Left ventricle myocardium inferior (tissue), 1 donor: ENCODE measurements around the gene TRAPPC1. TPM values are rescaled to one million over a fixed set of nuclear protein-coding genes. Genes with fewer than 3 reads are reported as not detected.

Experiments
- DNase-seq: peaks from one replicate; pipeline ENCODE4 v3.0.0-alpha.2; 2020
- H3K27ac ChIP-seq: fragments of 200-600 bp; replicated peaks from 2 replicates; pipeline ENCODE4 v1.8.0; 2021
- H3K27me3 ChIP-seq: fragments of 200-600 bp; 2 replicates; pipeline ENCODE4 v1.8.0; 2021; ENCODE audit warnings: low read depth
- H3K36me3 ChIP-seq: fragments of 200-600 bp; 2 replicates; pipeline ENCODE4 v1.8.0; 2021
- H3K4me1 ChIP-seq: fragments of 200-600 bp; 2 replicates; pipeline ENCODE4 v1.8.0; 2021
- H3K4me3 ChIP-seq: fragments of 200-600 bp; 2 replicates; pipeline ENCODE4 v1.8.0; 2021; ENCODE audit warnings: mild to moderate bottlenecking, moderate library complexity
- H3K9me3 ChIP-seq: fragments of 200-600 bp; replicated peaks from 2 replicates; pipeline ENCODE4 v1.8.0; 2021
- intact Hi-C: fragments of 100-400 bp; cut with micrococcal nuclease; formaldehyde crosslinking; loops from one replicate; pipeline ENCODE4 v1.11.0; 2022
- total RNA-seq: library from RNA; stranded (reverse); fragmentation: NEBNext Ultra II Directional; extraction: Animal tissue kit (Norgen Biotek cat#: 25700); gene quantifications from one replicate; pipeline ENCODE4 v1.2.1, GENCODE V29; 2021
- TF ChIP-seq, protein P1 (sequence below): fragments of 200-600 bp; IDR thresholded peaks from 2 replicates; pipeline ENCODE4 v1.8.0; 2021; ENCODE audit warnings: antibody characterized with exemption, mild to moderate bottlenecking, borderline replicate concordance
- donor health status: DM: no; HTN: yes; CAD: no; lungs with severe emphysema.

TRAPPC1 gene
- total RNA-seq, 1 donor from 2014 or later = 111 TPM

DNA sequence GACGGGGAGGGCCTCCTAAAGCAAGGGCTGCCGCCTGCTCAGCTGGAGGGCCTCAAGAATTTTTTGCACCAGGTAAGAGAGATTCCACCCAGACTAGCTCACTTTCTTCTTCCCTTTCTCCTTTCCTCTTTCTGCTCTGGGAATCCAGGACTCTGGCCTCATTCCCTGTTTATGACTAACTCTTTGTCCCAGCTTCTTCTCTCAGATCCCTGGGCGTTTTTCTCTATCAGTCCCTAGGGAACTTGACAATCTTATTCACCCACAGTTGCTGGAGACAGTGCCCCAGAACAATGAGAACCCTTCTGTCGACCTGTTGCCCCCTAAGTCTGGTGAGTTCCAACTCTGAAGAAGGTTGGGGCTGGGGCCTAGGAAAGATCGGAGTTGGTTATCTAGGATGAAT lies 15.9 kb upstream of the TRAPPC1 start:
- Histone ChIP-seq H3K36me3 (peaks cover 67% of the 10 kb centered on the region), H3K9me3 (no peaks in the 10 kb centered on the region), H3K27ac (no peak overlapping the region), H3K4me1 (no peaks in the 10 kb centered on the region), H3K4me3 (no peak overlapping the region), H3K27me3 (no peaks in the 10 kb centered on the region)
- DNase-seq = no peak
- TF ChIP-seq, protein P1, sequence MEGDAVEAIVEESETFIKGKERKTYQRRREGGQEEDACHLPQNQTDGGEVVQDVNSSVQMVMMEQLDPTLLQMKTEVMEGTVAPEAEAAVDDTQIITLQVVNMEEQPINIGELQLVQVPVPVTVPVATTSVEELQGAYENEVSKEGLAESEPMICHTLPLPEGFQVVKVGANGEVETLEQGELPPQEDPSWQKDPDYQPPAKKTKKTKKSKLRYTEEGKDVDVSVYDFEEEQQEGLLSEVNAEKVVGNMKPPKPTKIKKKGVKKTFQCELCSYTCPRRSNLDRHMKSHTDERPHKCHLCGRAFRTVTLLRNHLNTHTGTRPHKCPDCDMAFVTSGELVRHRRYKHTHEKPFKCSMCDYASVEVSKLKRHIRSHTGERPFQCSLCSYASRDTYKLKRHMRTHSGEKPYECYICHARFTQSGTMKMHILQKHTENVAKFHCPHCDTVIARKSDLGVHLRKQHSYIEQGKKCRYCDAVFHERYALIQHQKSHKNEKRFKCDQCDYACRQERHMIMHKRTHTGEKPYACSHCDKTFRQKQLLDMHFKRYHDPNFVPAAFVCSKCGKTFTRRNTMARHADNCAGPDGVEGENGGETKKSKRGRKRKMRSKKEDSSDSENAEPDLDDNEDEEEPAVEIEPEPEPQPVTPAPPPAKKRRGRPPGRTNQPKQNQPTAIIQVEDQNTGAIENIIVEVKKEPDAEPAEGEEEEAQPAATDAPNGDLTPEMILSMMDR = no peak
- intact Hi-C loops = no loop called here

DNA sequence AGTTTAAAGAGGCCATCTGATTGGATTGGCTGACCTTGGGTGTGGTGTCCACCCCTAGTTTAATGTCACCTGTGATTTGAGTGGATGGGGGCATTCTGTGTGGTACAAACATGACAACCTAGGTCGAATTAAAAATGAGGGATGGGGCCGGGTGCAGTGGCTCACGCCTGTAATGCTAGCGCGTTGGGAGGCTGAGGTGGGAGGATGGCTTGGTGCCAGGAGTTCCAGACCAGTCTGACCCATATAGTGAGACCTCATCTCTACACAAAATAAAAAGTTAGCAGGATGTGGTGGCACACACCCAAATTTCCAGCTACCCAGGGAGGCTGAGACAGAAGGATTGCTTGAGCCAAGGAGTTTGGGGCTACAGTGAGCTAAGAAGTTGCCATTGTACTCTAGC lies 14.7 kb upstream of the TRAPPC1 start:
- H3K4me1 ChIP-seq = no peaks in the 10 kb centered on the region
- intact Hi-C loops = no loop called here
- no peaks in the 10 kb centered on the region for H3K27me3 ChIP-seq
- no peak overlapping the region for H3K4me3 ChIP-seq
- TF ChIP-seq, protein P1 = no peak
- DNase-seq = no peak
- peaks cover 78% of the 10 kb centered on the region for H3K36me3 ChIP-seq
- no peak overlapping the region for H3K27ac ChIP-seq
- H3K9me3 ChIP-seq = no peaks in the 10 kb centered on the region

DNA sequence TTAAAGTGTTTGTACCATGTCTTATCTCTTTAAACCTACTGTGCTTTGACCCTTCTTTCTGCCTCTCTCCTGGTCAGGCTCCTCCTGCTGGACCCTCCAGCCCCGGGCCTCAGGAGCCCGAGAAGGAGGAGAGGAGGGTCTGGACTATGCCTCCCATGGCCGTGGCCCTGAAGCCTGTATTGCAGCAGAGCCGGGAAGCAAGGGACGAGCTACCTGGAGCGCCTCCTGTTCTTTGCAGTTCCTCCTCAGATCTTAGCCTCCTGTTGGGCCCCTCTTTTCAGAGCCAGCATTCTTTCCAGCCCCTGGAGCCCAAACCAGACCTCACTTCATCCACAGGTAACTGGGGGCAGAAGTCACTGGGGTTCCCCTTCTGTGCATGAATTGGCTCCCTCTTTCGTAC lies 13.9 kb upstream of the TRAPPC1 start:
- intact Hi-C loops = no loop called here
- no peaks in the 10 kb centered on the region for H3K27me3 ChIP-seq
- H3K9me3 ChIP-seq = no peaks in the 10 kb centered on the region
- TF ChIP-seq, protein P1 = no peak
- no peak for DNase-seq
- H3K36me3 ChIP-seq = peaks cover 86% of the 10 kb centered on the region
- H3K4me3 ChIP-seq = no peak overlapping the region
- H3K27ac ChIP-seq = no peak overlapping the region
- H3K4me1 ChIP-seq = no peaks in the 10 kb centered on the region

DNA sequence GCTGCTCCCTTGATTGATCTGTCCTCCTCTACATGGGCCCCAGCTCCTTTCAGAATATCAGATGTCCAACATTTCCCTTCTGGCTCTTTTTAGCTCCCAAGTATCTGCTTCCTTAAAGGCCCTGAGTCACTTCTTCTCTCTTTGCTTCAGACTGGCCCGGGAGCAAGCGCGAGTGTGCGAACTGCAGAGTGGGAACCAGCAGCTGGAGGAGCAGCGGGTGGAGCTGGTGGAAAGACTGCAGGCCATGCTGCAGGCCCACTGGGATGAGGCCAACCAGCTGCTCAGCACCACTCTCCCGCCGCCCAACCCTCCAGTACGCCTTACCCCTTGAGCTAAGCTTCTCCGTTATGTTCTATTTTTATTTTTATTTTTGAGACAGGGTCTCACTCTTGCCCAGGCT lies 12.6 kb upstream of the TRAPPC1 start:
- no peak overlapping the region for H3K27ac ChIP-seq
- H3K9me3 ChIP-seq = no peaks in the 10 kb centered on the region
- H3K4me1 ChIP-seq = no peaks in the 10 kb centered on the region
- no peaks in the 10 kb centered on the region for H3K27me3 ChIP-seq
- H3K36me3 ChIP-seq = peaks cover 96% of the 10 kb centered on the region
- intact Hi-C loops = no loop called here
- TF ChIP-seq, protein P1 = no peak
- no peak for DNase-seq
- H3K4me3 ChIP-seq = no peak overlapping the region

DNA sequence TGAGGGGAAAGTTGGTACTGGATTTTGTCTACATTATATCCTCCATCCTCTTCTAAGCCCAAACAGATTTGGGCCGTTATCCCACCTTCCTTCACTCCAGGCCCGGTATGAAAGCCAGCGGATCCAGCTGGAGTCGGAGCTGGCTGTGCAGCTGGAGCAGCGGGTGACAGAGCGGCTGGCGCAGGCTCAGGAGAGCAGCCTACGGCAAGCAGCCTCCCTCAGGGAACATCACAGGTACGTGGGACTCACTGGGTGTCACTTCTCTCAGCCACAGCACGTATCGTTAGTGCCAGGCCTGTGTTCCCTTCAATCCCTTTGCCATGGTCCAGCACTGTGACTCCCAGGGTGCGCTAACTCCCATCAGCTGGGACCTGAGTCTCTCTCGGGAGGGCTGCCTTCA lies 11.5 kb upstream of the TRAPPC1 start:
- intact Hi-C loops = no loop called here
- H3K27me3 ChIP-seq = no peaks in the 10 kb centered on the region
- DNase-seq = no peak
- no peak overlapping the region for H3K27ac ChIP-seq
- no peaks in the 10 kb centered on the region for H3K4me1 ChIP-seq
- TF ChIP-seq, protein P1 = no peak
- no peaks in the 10 kb centered on the region for H3K9me3 ChIP-seq
- H3K36me3 ChIP-seq = peaks cover 93% of the 10 kb centered on the region
- no peak overlapping the region for H3K4me3 ChIP-seq

DNA sequence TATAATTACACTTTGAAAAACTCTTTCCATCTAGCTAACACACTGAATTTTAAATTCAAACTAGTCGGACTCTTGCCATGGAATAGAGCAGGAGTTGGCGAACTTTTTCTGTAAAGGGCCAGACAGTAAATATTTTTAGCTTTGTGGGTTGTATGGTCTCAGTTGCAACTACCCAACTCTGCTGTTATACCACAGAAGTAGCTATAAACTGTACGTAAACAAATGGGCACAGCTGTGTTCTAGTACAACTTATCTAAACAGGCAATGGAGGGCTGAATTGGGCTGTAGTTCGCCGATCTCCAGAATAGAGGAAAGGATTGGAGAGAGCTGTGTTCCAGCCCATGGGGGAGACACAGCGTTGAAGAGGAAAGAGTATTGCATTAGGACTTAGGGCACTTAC lies 9.0 kb upstream of the TRAPPC1 start:
- intact Hi-C loops = no loop called here
- Histone ChIP-seq H3K4me3 (no peak overlapping the region), H3K4me1 (no peaks in the 10 kb centered on the region), H3K27me3 (no peaks in the 10 kb centered on the region), H3K36me3 (peaks cover 92% of the 10 kb centered on the region), H3K27ac (no peak overlapping the region), H3K9me3 (no peaks in the 10 kb centered on the region)
- TF ChIP-seq, protein P1 = no peak
- DNase-seq = no peak
